Left lung (tissue), 10 donors: ENCODE measurements around the gene PIP5KL1. TPM values are rescaled to one million over a fixed set of nuclear protein-coding genes. Genes with fewer than 3 reads are reported as not detected.
A peak's percentile ranks its signal among the peaks of the same experiment; 100 is the strongest.

Experiments
- ATAC-seq: fragments of 200-7000 bp; cut with Tn5 transposase; one replicate; pipeline ENCODE4 v1.9.1; 2020; ENCODE audit warnings: moderate library complexity
- DNase-seq, 4 donors: peaks; one replicate each; pipeline ENCODE4 v3.0.0-alpha.2; 2013 to 2020
- H3K27ac ChIP-seq, 2 donors: fragments of 200-600 bp; sonication (generic) in 1 of 2; one replicate each; pipeline versions ENCODE4 v1.5.0 to v1.8.0; 2020 to 2021
- H3K27me3 ChIP-seq, 2 donors: fragments of 200-600 bp; sonication (generic) in 1 of 2; one replicate each; pipeline versions ENCODE4 v1.5.0 to v1.8.0; 2020 to 2021
- H3K36me3 ChIP-seq, 2 donors: fragments of 200-600 bp; sonication (generic) in 1 of 2; one replicate each; pipeline versions ENCODE4 v1.5.0 to v1.8.0; 2020 to 2021
- H3K4me1 ChIP-seq, 2 donors: fragments of 200-600 bp; one replicate each; pipeline ENCODE4 v1.8.0; 2021
- H3K4me3 ChIP-seq, 2 donors: fragments of 200-600 bp; sonication (generic) in 1 of 2; one replicate each; pipeline versions ENCODE4 v1.5.0 to v1.8.0; 2020 to 2021; ENCODE audit warnings: mild to moderate bottlenecking in 1 of 2
- H3K9me3 ChIP-seq, 2 donors: fragments of 200-600 bp; sonication (generic) in 1 of 2; one replicate each; pipeline versions ENCODE4 v1.5.0 to v1.8.0; 2020 to 2021
- CTCF ChIP-seq, 2 donors: fragments of 200-600 bp; sonication (generic) in 1 of 2; IDR thresholded peaks; one replicate each; pipeline versions ENCODE4 v1.5.0 to v1.8.0; 2021; ENCODE audit warnings: antibody characterized with exemption in 2 of 2
- intact Hi-C, 2 donors: fragments of 100-400 bp; cut with DNase I; formaldehyde crosslinking; loops; one replicate each; pipeline versions ENCODE4 v1.11.2 to v1.14.2; 2022
- polyA plus RNA-seq, 6 donors: library from polyadenylated mRNA; unstranded; fragments of 120-200 nt; gene quantifications; one replicate each; pipeline ENCODE4 v1.2.1, GENCODE V29; 2013; ENCODE audit not compliant: insufficient read length in 6 of 6
- total RNA-seq, 2 donors: library from RNA; stranded (reverse); fragmentation: NEBNext Ultra II Directional; extraction: Animal tissue kit (Norgen Biotek cat#: 25700); gene quantifications; one replicate each; pipeline ENCODE4 v1.2.1, GENCODE V29; 2021
- donor health status: DM: no; HTN: yes; CAD: no.
- donor health status: DM: no; HTN: no; CAD: no.

PIP5KL1 gene
- total and polyA plus RNA-seq, 8 donors: 2.7 to 7.9 (median 5.0) TPM

- Histone ChIP-seq H3K9me3 (no peaks in the 10 kb centered on the region), H3K27me3 (no peaks in the 10 kb centered on the region), H3K27ac (no peak overlapping the region), H3K36me3 (peaks cover 0 to 17% of the 10 kb centered on the region in 2 donors), H3K4me1 (peaks cover 0 to 18% of the 10 kb centered on the region in 2 donors), H3K4me3 (no peak overlapping the region)
- intact Hi-C loops: loop anchor here in 1 of 2 donors (10.0 kb wide), 2 partner anchors 90 to 170 kb away; no protein-coding TSS in a partner anchor
- DNase-seq (peak in 1 of 4 donors; percentile 62), ATAC-seq (no peak)
- no peak for TF ChIP-seq CTCF (IDR thresholded peaks at IDR 0.05)
Measured at GRCh38 chr9:127944586-127945218, 14.1 kb upstream of the PIP5KL1 start.

GRCh38 chr9:127943731-127944144 lies 13.2 kb upstream of the PIP5KL1 start:
- Histone ChIP-seq H3K27me3 (no peaks in the 10 kb centered on the region), H3K4me3 (no peak overlapping the region), H3K4me1 (peaks cover 0 to 18% of the 10 kb centered on the region in 2 donors), H3K9me3 (no peaks in the 10 kb centered on the region), H3K36me3 (peaks cover 0 to 17% of the 10 kb centered on the region in 2 donors), H3K27ac (no peak overlapping the region)
- peak; percentile 87 to 93 for TF ChIP-seq CTCF (IDR thresholded peaks at IDR 0.05)
- intact Hi-C loops: loop anchor here (2.0 to 10.0 kb wide), 3 partner anchors 91 to 171 kb away; no protein-coding TSS in a partner anchor
- ATAC-seq (peak; percentile 91), DNase-seq (peak in 3 of 4 donors; percentile 75 to 96 (median 82))

- intact Hi-C loops: loop anchor here (2.0 to 10.0 kb wide), 3 partner anchors 92 to 172 kb away; no protein-coding TSS in a partner anchor
- Histone ChIP-seq H3K4me1 (peaks cover 0 to 23% of the 10 kb centered on the region in 2 donors), H3K4me3 (no peak overlapping the region), H3K9me3 (no peaks in the 10 kb centered on the region), H3K27ac (no peak overlapping the region), H3K36me3 (peaks cover 0 to 17% of the 10 kb centered on the region in 2 donors), H3K27me3 (no peaks in the 10 kb centered on the region)
- ATAC-seq (no peak), DNase-seq (no peak)
- TF ChIP-seq CTCF (IDR thresholded peaks at IDR 0.05): no peak
Measured at GRCh38 chr9:127943011-127943662, 12.6 kb upstream of the PIP5KL1 start.

- Histone ChIP-seq H3K9me3 (no peaks in the 10 kb centered on the region), H3K4me1 (peaks cover 0 to 28% of the 10 kb centered on the region in 2 donors), H3K27ac (no peak overlapping the region), H3K36me3 (peaks cover 0 to 17% of the 10 kb centered on the region in 2 donors), H3K4me3 (no peak overlapping the region), H3K27me3 (no peaks in the 10 kb centered on the region)
- intact Hi-C loops: loop anchor here (2.0 to 10.0 kb wide), 3 partner anchors 92 to 172 kb away; no protein-coding TSS in a partner anchor
- DNase-seq (peak in 3 of 4 donors; percentile 73 to 93 (median 75)), ATAC-seq (peak; percentile 81)
- peak; percentile 81 to 94 for TF ChIP-seq CTCF (IDR thresholded peaks at IDR 0.05)
Measured at GRCh38 chr9:127942216-127943010, 11.8 kb upstream of the PIP5KL1 start.
